Ovary (tissue), 9 donors: ENCODE measurements around the gene BET1. TPM values are rescaled to one million over a fixed set of nuclear protein-coding genes. Genes with fewer than 3 reads are reported as not detected.

Experiments
- DNase-seq, 5 donors: peaks; one replicate each; pipeline ENCODE4 v3.0.0-alpha.2; 2019 to 2020
- H3K27ac ChIP-seq, 2 donors: fragments of 200-600 bp; one replicate each; pipeline versions ENCODE4 v1.5.1 to v1.8.0; 2019 to 2022
- H3K27me3 ChIP-seq: fragments of 200-600 bp; one replicate; pipeline ENCODE4 v1.8.0; 2022
- H3K36me3 ChIP-seq: fragments of 200-600 bp; sonication (generic); one replicate; pipeline ENCODE4 v1.5.1; 2019
- H3K4me1 ChIP-seq: one replicate; pipeline ENCODE4 v1.8.1; 2013; ENCODE audit warnings: mild to moderate bottlenecking, moderate library complexity; ENCODE audit not compliant: insufficient read depth
- H3K4me3 ChIP-seq: fragments of 200-600 bp; sonication (generic); one replicate; pipeline ENCODE4 v1.5.1; 2017
- H3K9me3 ChIP-seq, 2 donors: fragments of 200-600 bp in 1 of 2; sonication (generic) in 1 of 2; one replicate each; pipeline versions ENCODE4 v1.5.1 to v1.8.1; 2013 to 2019; ENCODE audit warnings: mild to moderate bottlenecking in 1 of 2, moderate library complexity in 1 of 2
- CTCF ChIP-seq, 3 donors: fragments of 450-650 bp in 2 of 3; fragments of 200-600 bp in 1 of 3; IDR thresholded peaks; one replicate each; pipeline versions ENCODE4 v1.5.1 to v1.8.0; 2016 to 2022; ENCODE audit warnings: antibody characterized with exemption in 3 of 3, mild to moderate bottlenecking in 1 of 3
- EP300 ChIP-seq: sonication (generic); formaldehyde crosslinking; IDR thresholded peaks from one replicate; pipeline ENCODE4 v1.6.1; 2017; ENCODE audit warnings: antibody characterized with exemption
- POLR2A ChIP-seq: fragments of 450-650 bp; IDR thresholded peaks from one replicate; pipeline ENCODE4 v1.6.1; 2017; ENCODE audit warnings: antibody characterized with exemption, mild to moderate bottlenecking, moderate library complexity
- WGBS, 3 donors: extraction: QIAGEN DNeasy Blood & Tissue Kit in 1 of 3; methylation state at CpG; one replicate each; pipeline versions ENCODE4 v1.1.5 to v1.1.7; 2013 to 2017; 5-methylcytosine and 5-hydroxymethylcytosine counted together
- intact Hi-C, 4 donors: fragments of 100-400 bp; cut with DNase I; formaldehyde crosslinking; loops; one replicate each; pipeline versions ENCODE4 v1.11.0 to v1.15.1; 2022 to 2023
- polyA plus RNA-seq, 2 donors: library from polyadenylated mRNA; stranded (reverse); fragments of 200-250 nt in 1 of 2; fragments of 350-450 nt in 1 of 2; fragmentation: Illumina TruSeq in 1 of 2; extraction: RNeasy Lipid Tissue Mini Kit (QIAGEN cat#74804) in 1 of 2; gene quantifications; one replicate each; pipeline ENCODE4 v1.2.3, GENCODE V29; 2013 to 2014
- total RNA-seq, 7 donors: library from RNA; depleted of rRNA in 2 of 7; stranded (reverse); fragments of >200 nt in 2 of 7; fragmentation: NEBNext Ultra II Directional in 3 of 7; extraction: Animal tissue kit (Norgen Biotek cat#: 25700) in 3 of 7; gene quantifications; one replicate each; pipeline versions ENCODE4 v1.1.0 to v1.2.4, GENCODE V29; 2016 to 2023
- donor health status: DM: no; HTN: no; CAD: no; lungs with moderate emphysema.
- donor health status: DM: no; HTN: no; CAD: no.
- donor health status: Bipolar disorder and iron deficiency.
- donor health status: DM: yes; HTN: yes; CAD: no.
- donor health status: DM: no; HTN: no; CAD: no.
- donor health status: DM: yes; HTN: yes; CAD: no.

BET1 gene
- total and polyA plus RNA-seq, 9 donors: 22.9 to 35.9 (median 26.9) TPM

- H3K9me3 ChIP-seq: no peaks in the 10 kb centered on the region
- intact Hi-C loops: no loop called here
- no peak overlapping the region for H3K27ac ChIP-seq
- H3K36me3 ChIP-seq: no peaks in the 10 kb centered on the region
- 96 to 100% (median 100%) methylated on average over 1 of the region's 1 CpG for WGBS, 3 donors
- no peak for DNase-seq
- no peaks in the 10 kb centered on the region for H3K27me3 ChIP-seq
- H3K4me1 ChIP-seq: no peaks in the 10 kb centered on the region
- no peak overlapping the region for H3K4me3 ChIP-seq
- TF ChIP-seq POLR2A (no peak), EP300 (no peak), CTCF (IDR thresholded peaks at IDR 0.05) (no peak)
These were observed 46.4 kb downstream of the BET1 start for GRCh38 chr7:93957767-93958166.

- Histone ChIP-seq H3K27me3 (no peaks in the 10 kb centered on the region), H3K4me3 (no peak overlapping the region), H3K27ac (no peak overlapping the region), H3K36me3 (no peaks in the 10 kb centered on the region), H3K9me3 (no peaks in the 10 kb centered on the region), H3K4me1 (no peaks in the 10 kb centered on the region)
- intact Hi-C loops: no loop called here
- DNase-seq: no peak
- TF ChIP-seq CTCF (IDR thresholded peaks at IDR 0.05): no peak
- no peak for TF ChIP-seq POLR2A
- TF ChIP-seq EP300: no peak
- 91 to 94% (median 94%) methylated on average over 2 of the region's 2 CpGs for WGBS, 3 donors
These were observed 48.9 kb downstream of the BET1 start for GRCh38 chr7:93955304-93955703.

GRCh38 chr7:93949423-93949822, 54.7 kb downstream of the BET1 start:
- Histone ChIP-seq H3K27ac (no peak overlapping the region), H3K9me3 (no peaks in the 10 kb centered on the region), H3K36me3 (no peaks in the 10 kb centered on the region), H3K4me3 (no peak overlapping the region), H3K4me1 (no peaks in the 10 kb centered on the region), H3K27me3 (no peaks in the 10 kb centered on the region)
- DNase-seq: no peak
- WGBS, 3 donors: 72 to 84% (median 84%) methylated on average over 1 of the region's 1 CpG
- TF ChIP-seq POLR2A: no peak
- TF ChIP-seq CTCF (IDR thresholded peaks at IDR 0.05): no peak
- no peak for TF ChIP-seq EP300
- intact Hi-C loops: no loop called here

GRCh38 chr7:93948873-93949272, 55.3 kb downstream of the BET1 start:
- intact Hi-C loops: no loop called here
- Histone ChIP-seq H3K27me3 (no peaks in the 10 kb centered on the region), H3K9me3 (no peaks in the 10 kb centered on the region), H3K36me3 (no peaks in the 10 kb centered on the region), H3K27ac (no peak overlapping the region), H3K4me3 (no peak overlapping the region), H3K4me1 (no peaks in the 10 kb centered on the region)
- no peak for DNase-seq
- TF ChIP-seq EP300: no peak
- TF ChIP-seq CTCF (IDR thresholded peaks at IDR 0.05): no peak
- no peak for TF ChIP-seq POLR2A
- 55 to 78% (median 68%) methylated on average over 2 of the region's 2 CpGs for WGBS, 3 donors

GRCh38 chr7:93948106-93948505, 56.0 kb downstream of the BET1 start:
- H3K4me1 ChIP-seq: no peaks in the 10 kb centered on the region
- H3K9me3 ChIP-seq: no peaks in the 10 kb centered on the region
- WGBS, 3 donors: 40 to 65% (median 60%) methylated on average over 1 of the region's 1 CpG
- no peaks in the 10 kb centered on the region for H3K36me3 ChIP-seq
- H3K27me3 ChIP-seq: no peaks in the 10 kb centered on the region
- H3K4me3 ChIP-seq: no peak overlapping the region
- DNase-seq: no peak
- intact Hi-C loops: no loop called here
- TF ChIP-seq CTCF (IDR thresholded peaks at IDR 0.05) (no peak), EP300 (no peak), POLR2A (no peak)
- no peak overlapping the region for H3K27ac ChIP-seq
